H1 (cell line): ENCODE data around the gene NUDT1. TPM values are rescaled to one million over a fixed set of nuclear protein-coding genes. Genes with fewer than 3 reads are reported as not detected.

ENCODE experiments used
- CTCF ChIA-PET: fragments of 300-600 bp; sonication (Branson Sonifier 250); formaldehyde crosslinking; loops from one replicate; lab custom pipeline; 2021; ENCODE audit not compliant: partially characterized antibody; lab: Charles Lee
- POLR2A ChIA-PET: fragments of 300-600 bp; sonication (Branson Sonifier 250); formaldehyde crosslinking; loops from one replicate; lab custom pipeline; 2021; ENCODE audit warnings: inconsistent platforms; ENCODE audit not compliant: partially characterized antibody; lab: Charles Lee
- DNase-seq, 2 experiments: peaks; one replicate each; pipeline versions ENCODE4 v3.0.0 to v3.0.0-alpha.2; 2010 to 2022; ENCODE audit warnings: low spot score in 2 of 2, low read depth in 1 of 2, mixed read lengths in 1 of 2
- FAIRE-seq: peaks from 2 replicates; lab custom pipeline; 2011; peaks lifted over from hg19 to GRCh38; lab: Jason Lieb, UNC
- H2AFZ ChIP-seq: 2 replicates; pipeline ENCODE4 v1.8.1; 2012; ENCODE audit warnings: low read length, inconsistent platforms
- H2AK5ac ChIP-seq: 2 replicates; pipeline ENCODE4 v1.6.1; 2013; ENCODE audit warnings: low read depth, low read length
- H2BK120ac ChIP-seq: replicated peaks from 2 replicates; pipeline ENCODE3; 2013; ENCODE audit warnings: low read depth, low read length, inconsistent platforms
- H2BK12ac ChIP-seq: 2 replicates; pipeline ENCODE4 v1.6.1; 2013; ENCODE audit warnings: low read depth, low read length
- H2BK15ac ChIP-seq: 2 replicates; pipeline ENCODE4 v1.6.1; 2013; ENCODE audit warnings: low read length
- H2BK20ac ChIP-seq: 2 replicates; pipeline ENCODE4 v1.6.1; 2013; ENCODE audit warnings: low read length
- H2BK5ac ChIP-seq: 2 replicates; pipeline ENCODE4 v1.6.1; 2013; ENCODE audit warnings: low read depth, low read length
- H3K14ac ChIP-seq: 2 replicates; pipeline ENCODE4 v1.6.1; 2013; ENCODE audit warnings: inconsistent platforms; ENCODE audit not compliant: insufficient read length
- H3K18ac ChIP-seq: 2 replicates; pipeline ENCODE4 v1.6.1; 2013; ENCODE audit warnings: low read length; ENCODE audit errors: extremely low read depth
- H3K23ac ChIP-seq: 2 replicates; pipeline ENCODE4 v1.6.1; 2013; ENCODE audit warnings: inconsistent platforms; ENCODE audit not compliant: insufficient read length
- H3K23me2 ChIP-seq: 2 replicates; pipeline ENCODE4 v1.6.1; 2013; ENCODE audit warnings: low read depth, low read length
- H3K27ac ChIP-seq: 2 replicates; pipeline ENCODE4 v1.6.1; 2011; ENCODE audit warnings: low read depth, low read length, inconsistent platforms
- H3K27me3 ChIP-seq, 4 experiments: replicated peaks in 1 of 4; 1 replicate in 1 of 4; 2 replicates in 3 of 4; pipeline versions ENCODE4 v1.6.1 to v1.8.1; 2011 to 2013; ENCODE audit warnings: low read length in 3 of 4, mild to moderate bottlenecking in 3 of 4, inconsistent platforms in 2 of 4, mixed read lengths in 2 of 4, moderate library complexity in 1 of 4; ENCODE audit not compliant: control insufficient read depth in 3 of 4, insufficient read depth in 3 of 4; ENCODE audit errors: extremely low read depth in 1 of 4
- H3K36me3 ChIP-seq, 4 experiments: 2 replicates each; pipeline versions ENCODE4 v1.6.1 to v1.8.1; 2011 to 2013; ENCODE audit warnings: mild to moderate bottlenecking in 4 of 4, low read length in 3 of 4, moderate library complexity in 2 of 4, control low read depth in 1 of 4, inconsistent platforms in 1 of 4; ENCODE audit not compliant: insufficient read depth in 4 of 4, control insufficient read depth in 2 of 4
- H3K4ac ChIP-seq: replicated peaks from 2 replicates; pipeline ENCODE3; 2013; ENCODE audit warnings: low read length, low read depth, mixed read lengths, inconsistent platforms; ENCODE audit not compliant: insufficient read length
- H3K4me1 ChIP-seq, 4 experiments: replicated peaks in 1 of 4; 1 replicate in 1 of 4; 2 replicates in 3 of 4; pipeline versions ENCODE4 v1.6.1 to v1.8.1; 2011 to 2013; ENCODE audit warnings: low read length in 3 of 4, inconsistent platforms in 2 of 4, mixed read lengths in 1 of 4; ENCODE audit not compliant: insufficient read depth in 4 of 4, control insufficient read depth in 3 of 4
- H3K4me2 ChIP-seq, 2 experiments: 2 replicates each; pipeline versions ENCODE4 v1.6.1 to v1.8.1; 2011 to 2013; ENCODE audit warnings: low read depth in 2 of 2, low read length in 2 of 2, control low read depth in 1 of 2, inconsistent platforms in 1 of 2, mild to moderate bottlenecking in 1 of 2; ENCODE audit not compliant: insufficient read depth in 1 of 2
- H3K4me3 ChIP-seq, 4 experiments: fragments of 200-600, 300-600 bp in 1 of 4; sonication (generic), shearing (Covaris generic), sonication (Bioruptor Twin) in 1 of 4; 2 replicates each; pipeline versions ENCODE4 v1.5.1 to v1.8.1; 2011 to 2016; ENCODE audit warnings: low read length in 4 of 4, low read depth in 3 of 4, control low read depth in 2 of 4, inconsistent platforms in 2 of 4, mild to moderate bottlenecking in 2 of 4, mixed read lengths in 1 of 4, moderate library complexity in 1 of 4; ENCODE audit not compliant: insufficient read depth in 2 of 4; ENCODE audit errors: extremely low read depth in 1 of 4
- H3K56ac ChIP-seq: replicated peaks from 2 replicates; pipeline ENCODE3; 2013; ENCODE audit warnings: low read depth, mild to moderate bottlenecking, mixed read lengths, low read length, inconsistent platforms; ENCODE audit not compliant: insufficient read length
- H3K79me1 ChIP-seq: 2 replicates; pipeline ENCODE4 v1.6.1; 2013; ENCODE audit warnings: low read depth, low read length, control low read depth
- H3K79me2 ChIP-seq, 2 experiments: 2 replicates each; pipeline versions ENCODE4 v1.6.1 to v1.8.1; 2012 to 2013; ENCODE audit warnings: low read length in 2 of 2, mild to moderate bottlenecking in 2 of 2, inconsistent platforms in 1 of 2; ENCODE audit not compliant: insufficient read depth in 2 of 2, control insufficient read depth in 1 of 2
- H3K9ac ChIP-seq, 4 experiments: replicated peaks in 1 of 4; 1 replicate in 1 of 4; 2 replicates in 3 of 4; pipeline versions ENCODE4 v1.6.1 to v1.8.1; 2011 to 2013; ENCODE audit warnings: low read depth in 3 of 4, low read length in 3 of 4, control low read depth in 2 of 4, mild to moderate bottlenecking in 2 of 4, moderate library complexity in 2 of 4, inconsistent platforms in 1 of 4; ENCODE audit errors: extremely low read depth in 1 of 4
- H3K9me3 ChIP-seq, 2 experiments: 2 replicates each; pipeline versions ENCODE4 v1.6.1 to v1.8.1; 2012 to 2013; ENCODE audit warnings: mild to moderate bottlenecking in 2 of 2, moderate library complexity in 2 of 2, control low read depth in 1 of 2, inconsistent platforms in 1 of 2, low read depth in 1 of 2, low read length in 1 of 2, mixed read lengths in 1 of 2; ENCODE audit not compliant: insufficient read depth in 2 of 2
- H4K20me1 ChIP-seq, 2 experiments: replicated peaks in 1 of 2; 2 replicates each; pipeline versions ENCODE3 to v1.8.1; 2011 to 2013; ENCODE audit warnings: inconsistent platforms in 2 of 2, low read length in 2 of 2, mild to moderate bottlenecking in 1 of 2; ENCODE audit not compliant: insufficient read depth in 2 of 2, control insufficient read depth in 1 of 2
- H4K5ac ChIP-seq: 2 replicates; pipeline ENCODE4 v1.6.1; 2013; ENCODE audit warnings: low read length, low read depth, mixed read lengths, inconsistent platforms; ENCODE audit not compliant: insufficient read length
- H4K8ac ChIP-seq: 2 replicates; pipeline ENCODE4 v1.8.0; 2013; ENCODE audit warnings: mild to moderate bottlenecking, moderate library complexity, low read length, inconsistent platforms; ENCODE audit not compliant: insufficient read depth; ENCODE audit errors: extremely low read depth
- H4K91ac ChIP-seq: replicated peaks from 2 replicates; pipeline ENCODE3; 2013; ENCODE audit warnings: low read length, mixed read lengths, inconsistent platforms; ENCODE audit not compliant: insufficient read length
- SIN3A ChIP-seq, 2 experiments: IDR thresholded peaks in 1 of 2; conservative IDR thresholded peaks in 1 of 2; 2 replicates each; pipeline ENCODE4 v1.6.1; 2011 to 2012; ENCODE audit warnings: low read length in 2 of 2, improper control_type of control experiment in 1 of 2, low read depth in 1 of 2, mild to moderate bottlenecking in 1 of 2
- WGBS, 2 experiments: shearing (Covaris generic) in 1 of 2; methylation state at CpG; one replicate each; pipeline versions ENCODE4 v1.1.6 to v1.1.7; 2013 to 2015; ENCODE audit warnings: low lambda C conversion rate in 2 of 2, mixed read lengths in 2 of 2, inconsistent platforms in 1 of 2, low coverage in 1 of 2, missing lambda C conversion rate in 1 of 2; ENCODE audit not compliant: insufficient replicate concordance in 2 of 2, insufficient coverage in 1 of 2, insufficient read length in 1 of 2; ENCODE audit errors: extremely low coverage in 1 of 2, missing lambda C conversion rate in 1 of 2; 5-methylcytosine and 5-hydroxymethylcytosine counted together
- polyA plus RNA-seq, 7 experiments: library from polyadenylated mRNA; depleted of rRNA in 3 of 7; stranded (reverse) in 5 of 7; unstranded in 2 of 7; fragments of >200 nt in 5 of 7; fragments of 200-250 nt in 2 of 7; gene quantifications; 1 replicate in 5 of 7; 2 replicates in 1 of 7; 4 replicates in 1 of 7; pipeline versions ENCODE4 v1.2.1 to v1.2.3, GENCODE V29; 2011 to 2013; ENCODE audit warnings: missing spikeins in 2 of 7, mixed read lengths in 2 of 7
- total RNA-seq: library from RNA; stranded (reverse); fragmentation: NEBNext Ultra II Directional; extraction: Animal tissue kit (Norgen Biotek cat#: 25700); gene quantifications from 2 replicates; pipeline ENCODE4 v1.2.1, GENCODE V29; 2021

Gene NUDT1
- total and polyA plus RNA-seq, 2 of the 8 experiments (the other 6 are each of a cell fraction or from before 2014, with no cell fraction given), result 76.1 to 89.5 TPM

GRCh38 chr7:2280424-2280823, 38.4 kb downstream of the NUDT1 start:
- Histone ChIP-seq H2BK20ac (no peak overlapping the region), H2AFZ (no peak overlapping the region), H3K9me3 (no peaks in the 10 kb centered on the region), H2BK15ac (no peak overlapping the region), H3K18ac (no peak overlapping the region), H3K14ac (no peak overlapping the region), H3K27me3 (no peaks in the 10 kb centered on the region), H4K8ac (no peak overlapping the region), H2AK5ac (no peak overlapping the region), H3K4me2 (no peak overlapping the region), H4K5ac (no peak overlapping the region), H3K23ac (no peak overlapping the region), H3K4me1 (peaks cover 0 to 10% (median 2%) of the 10 kb centered on the region in 4 experiments; a peak in 4 of 7 replicates), H3K9ac (no peak overlapping the region), H3K27ac (no peak overlapping the region), H2BK12ac (no peak overlapping the region), H2BK5ac (no peak overlapping the region), H4K91ac (no peak overlapping the region), H3K79me2 (peaks cover 0 to 15% of the 10 kb centered on the region in 2 experiments; a peak in 1 of 4 replicates), H3K4ac (no peak overlapping the region), H2BK120ac (no peak overlapping the region), H3K23me2 (no peaks in the 10 kb centered on the region), H3K4me3 (no peak overlapping the region), H4K20me1 (peaks cover 0 to 7% of the 10 kb centered on the region in 2 experiments), H3K36me3 (0 out of 8 replicates have a peak, but pooled peaks cover 0 to 2% (median 0%) of the 10 kb centered on the region in 4 experiments), H3K79me1 (no peaks in the 10 kb centered on the region; the same call in 1 of the 2 replicates), H3K56ac (no peak overlapping the region)
- ChIA-PET POLR2A (interaction anchor here (0.6 to 1.8 kb wide), 5 partner anchors 21 to 785 kb away, joined by 3 to 8 read pairs (median 3); no protein-coding TSS in a partner anchor), CTCF (interaction anchor here (0.6 kb wide), 1 partner anchor 515 kb away, joined by 4 read pairs; no protein-coding TSS in a partner anchor)
- no peak for DNase-seq
- WGBS, 2 experiments, result 96% methylated on average over 2 of the region's 2 CpGs; no CpG with 5 or more reads in 1 of the 2 experiments
- no peak for FAIRE-seq
- TF ChIP-seq SIN3A (conservative IDR thresholded peaks at IDR 0.05 in 1 of 2, IDR thresholded peaks at IDR 0.05 in 1 of 2; ENCODE audit: low read depth in 1 of 2, low read length in 2 of 2), result no peak
